Measurements from ENCODE around the gene LRRC4. TPM values are rescaled to one million over a fixed set of nuclear protein-coding genes. Genes with fewer than 3 reads are reported as not detected.

LRRC4 gene
- total and polyA plus RNA-seq, 12 donors: 0.75 to 7.3 (median 3.1) TPM

DNA sequence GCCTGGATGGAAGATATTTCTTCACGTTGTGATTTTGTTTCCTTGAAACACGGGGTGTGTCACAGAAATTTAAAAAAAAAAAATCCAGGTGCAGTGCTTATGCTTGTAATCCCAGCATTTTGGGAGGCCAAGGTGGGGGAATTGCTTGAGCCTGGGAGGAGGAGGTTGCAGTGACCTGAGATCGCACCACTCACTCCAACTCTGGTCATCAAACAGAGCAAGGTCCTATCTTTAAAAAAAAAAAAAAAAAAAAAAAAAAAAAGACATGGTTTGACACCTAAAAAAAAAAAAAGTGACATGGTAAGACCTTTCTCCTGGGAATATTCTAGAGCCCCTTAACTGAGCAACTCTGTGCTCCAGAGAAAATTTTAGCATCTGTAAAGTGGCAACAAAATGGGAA lies 9.0 kb upstream of the LRRC4 start:
- Histone ChIP-seq H3K27me3 (no peaks in the 10 kb centered on the region), H3K9me3 (no peaks in the 10 kb centered on the region), H3K36me3 (peaks cover 0 to 11% (median 0%) of the 10 kb centered on the region in 9 donors), H3K4me3 (no peak overlapping the region), H3K4me1 (peaks cover 0 to 6% (median 0%) of the 10 kb centered on the region in 9 donors), H3K27ac (no peak overlapping the region)
- DNase-seq (no peak), ATAC-seq (no peak)
- 92 to 93% methylated on average over 3 of the region's 3 CpGs for WGBS, 2 donors
- intact Hi-C loops (cut with DNase I): loop anchor here in 1 of 10 donors (10.0 kb wide), 1 partner anchor 165 kb away; no protein-coding TSS in a partner anchor
- TF ChIP-seq, protein P1, sequence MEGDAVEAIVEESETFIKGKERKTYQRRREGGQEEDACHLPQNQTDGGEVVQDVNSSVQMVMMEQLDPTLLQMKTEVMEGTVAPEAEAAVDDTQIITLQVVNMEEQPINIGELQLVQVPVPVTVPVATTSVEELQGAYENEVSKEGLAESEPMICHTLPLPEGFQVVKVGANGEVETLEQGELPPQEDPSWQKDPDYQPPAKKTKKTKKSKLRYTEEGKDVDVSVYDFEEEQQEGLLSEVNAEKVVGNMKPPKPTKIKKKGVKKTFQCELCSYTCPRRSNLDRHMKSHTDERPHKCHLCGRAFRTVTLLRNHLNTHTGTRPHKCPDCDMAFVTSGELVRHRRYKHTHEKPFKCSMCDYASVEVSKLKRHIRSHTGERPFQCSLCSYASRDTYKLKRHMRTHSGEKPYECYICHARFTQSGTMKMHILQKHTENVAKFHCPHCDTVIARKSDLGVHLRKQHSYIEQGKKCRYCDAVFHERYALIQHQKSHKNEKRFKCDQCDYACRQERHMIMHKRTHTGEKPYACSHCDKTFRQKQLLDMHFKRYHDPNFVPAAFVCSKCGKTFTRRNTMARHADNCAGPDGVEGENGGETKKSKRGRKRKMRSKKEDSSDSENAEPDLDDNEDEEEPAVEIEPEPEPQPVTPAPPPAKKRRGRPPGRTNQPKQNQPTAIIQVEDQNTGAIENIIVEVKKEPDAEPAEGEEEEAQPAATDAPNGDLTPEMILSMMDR (IDR thresholded peaks at IDR 0.05): no peak

DNA sequence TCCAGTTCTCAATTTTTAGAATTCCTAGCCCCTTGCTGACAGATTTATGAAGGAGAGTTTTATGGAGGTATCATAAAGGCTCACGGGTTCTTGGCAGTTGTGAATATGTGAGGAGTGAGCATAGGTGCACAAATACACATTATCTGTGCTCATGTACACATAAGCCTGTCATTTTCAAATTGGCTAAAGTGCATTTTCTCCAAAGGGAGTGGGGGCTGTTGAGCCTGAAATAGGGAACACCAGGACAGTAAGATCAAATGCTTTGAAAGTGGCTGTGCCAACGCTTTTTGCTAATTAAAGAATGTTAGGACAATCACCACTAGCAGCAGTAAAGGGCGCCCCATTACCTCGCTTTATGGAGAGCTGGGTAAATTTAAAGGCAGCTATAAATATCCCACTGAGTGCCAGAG lies 8.3 kb upstream of the LRRC4 start:
- Histone ChIP-seq H3K27me3 (no peaks in the 10 kb centered on the region), H3K9me3 (no peaks in the 10 kb centered on the region), H3K36me3 (peaks cover 0 to 11% (median 0%) of the 10 kb centered on the region in 9 donors), H3K27ac (no peak overlapping the region), H3K4me1 (peaks cover 0 to 12% (median 0%) of the 10 kb centered on the region in 9 donors), H3K4me3 (no peak overlapping the region)
- intact Hi-C loops (cut with DNase I): loop anchor here in 6 of 10 donors (5.0 to 10.0 kb wide), 5 partner anchors 165 to 335 kb away; no protein-coding TSS in a partner anchor
- TF ChIP-seq, protein P1 (IDR thresholded peaks at IDR 0.05): no peak
- 94 to 98% methylated on average over 4 of the region's 4 CpGs for WGBS, 2 donors
- no peak for DNase-seq
- ATAC-seq: no peak

DNA sequence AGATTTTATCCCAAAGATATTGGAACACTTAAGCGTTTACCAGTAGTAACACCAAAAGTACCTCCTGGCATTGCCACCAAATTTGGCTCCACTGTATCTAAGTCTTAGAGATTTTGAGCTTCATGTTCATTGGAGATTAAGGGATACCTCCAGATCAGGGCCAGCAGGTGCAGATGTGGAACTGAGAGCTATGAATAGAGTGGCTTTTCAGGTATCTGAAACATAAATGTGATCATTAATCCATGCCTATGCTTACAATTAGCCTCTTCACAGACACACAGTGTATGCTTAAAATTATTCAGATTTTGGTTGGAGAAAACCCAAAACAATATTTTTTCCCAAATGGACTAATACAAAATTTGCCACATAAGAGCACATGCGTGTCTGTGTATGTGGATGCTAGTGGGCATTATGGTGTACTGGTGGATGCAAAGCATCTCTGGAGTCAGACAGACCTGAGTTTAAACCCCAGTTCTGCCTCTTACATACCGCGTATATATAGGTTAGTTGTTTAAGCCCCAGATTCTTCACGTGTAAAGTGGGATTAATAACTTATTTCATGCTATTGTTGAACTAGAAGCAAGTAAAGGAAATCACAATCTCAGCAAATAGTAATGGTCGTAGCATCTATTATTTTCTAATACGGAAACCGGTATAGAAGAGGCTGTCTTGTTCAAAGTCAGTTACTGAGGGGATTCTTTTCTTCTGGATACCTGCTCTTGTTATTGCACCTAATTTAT lies 6.8 kb upstream of the LRRC4 start:
- no peak for ATAC-seq
- H3K4me1 ChIP-seq: peaks cover 0 to 19% (median 2%) of the 10 kb centered on the region in 9 donors
- intact Hi-C loops (cut with DNase I): loop anchor here in 6 of 10 donors (5.0 to 10.0 kb wide), 5 partner anchors 167 to 333 kb away; no protein-coding TSS in a partner anchor
- peaks cover 0 to 5% (median 0%) of the 10 kb centered on the region in 9 donors for H3K36me3 ChIP-seq
- TF ChIP-seq, protein P1 (IDR thresholded peaks at IDR 0.05): no peak
- no peaks in the 10 kb centered on the region for H3K27me3 ChIP-seq
- DNase-seq: no peak
- H3K4me3 ChIP-seq: no peak overlapping the region
- 97 to 99% methylated on average over 8 of the region's 8 CpGs for WGBS, 2 donors
- H3K9me3 ChIP-seq: no peaks in the 10 kb centered on the region
- no peak overlapping the region for H3K27ac ChIP-seq

DNA sequence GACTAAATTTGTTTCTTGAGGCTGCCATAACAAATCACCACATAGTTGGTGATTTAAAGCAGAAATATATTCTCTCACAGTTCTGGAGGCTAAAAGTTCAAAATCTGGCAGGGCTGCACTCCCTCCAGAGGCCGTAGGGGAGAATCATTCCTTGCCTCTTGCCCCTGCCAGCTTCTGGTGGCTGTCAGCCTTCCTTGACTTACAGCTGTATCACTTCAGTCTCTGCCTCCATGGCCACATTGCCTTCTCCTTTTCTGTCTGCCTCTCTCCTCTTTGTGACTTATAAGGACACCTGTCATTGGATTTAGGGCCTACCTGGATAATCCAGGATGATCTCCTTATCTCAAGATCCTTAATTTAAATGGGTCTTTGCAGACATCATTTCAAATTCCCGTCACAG lies 5.8 kb upstream of the LRRC4 start:
- H3K9me3 ChIP-seq: no peaks in the 10 kb centered on the region
- ATAC-seq (no peak), DNase-seq (no peak)
- H3K4me3 ChIP-seq: no peak overlapping the region
- H3K27ac ChIP-seq: no peak overlapping the region
- 96% methylated on average over 2 of the region's 2 CpGs for WGBS, 2 donors
- TF ChIP-seq, protein P1 (IDR thresholded peaks at IDR 0.05): no peak
- H3K36me3 ChIP-seq: no peaks in the 10 kb centered on the region
- no peaks in the 10 kb centered on the region for H3K27me3 ChIP-seq
- intact Hi-C loops (cut with DNase I): loop anchor here in 6 of 10 donors (5.0 to 10.0 kb wide), 5 partner anchors 168 to 332 kb away; no protein-coding TSS in a partner anchor
- H3K4me1 ChIP-seq: peaks cover 0 to 25% (median 8%) of the 10 kb centered on the region in 9 donors
